ENCODE results near the gene ESYT3.

The ESYT3 gene

GRCh38 chr3:138396752-138397410 lies 37.5 kb upstream of the ESYT3 start:
- H3K4me3 ChIP-seq (ENCODE audit: low read depth, low read length) = no peak overlapping the region
- TF ChIP-seq ZNF274 (IDR thresholded peaks at IDR 0.05; ENCODE audit: low read length) = no peak
- TF ChIP-seq ZNF274 (tag by site-specific recombination; IDR thresholded peaks at IDR 0.05; ENCODE audit: borderline replicate concordance) = no peak
- no peak for TF ChIP-seq ZNF639 (tag by site-specific recombination; IDR thresholded peaks at IDR 0.05)
- no peak for TF ChIP-seq AEBP2 (tag by site-specific recombination; IDR thresholded peaks at IDR 0.05; ENCODE audit: borderline replicate concordance)
- TF ChIP-seq ZNF433 (tag by site-specific recombination; IDR thresholded peaks at IDR 0.05; ENCODE audit: low read depth) = no peak
- no peak for TF ChIP-seq REPIN1 (tag by site-specific recombination; IDR thresholded peaks at IDR 0.05; ENCODE audit: low read depth)
- no peak for TF ChIP-seq ZNF707 (tag by site-specific recombination; IDR thresholded peaks at IDR 0.05)
- TF ChIP-seq ZNF19 (tag by site-specific recombination; IDR thresholded peaks at IDR 0.05; ENCODE audit: low read depth) = no peak
- no peak for TF ChIP-seq SETDB1 (IDR thresholded peaks at IDR 0.05; ENCODE audit: insufficient read length, low read length)
- peaks cover 0 to 9% of the 10 kb centered on the region in 2 experiments; a peak in 1 of 3 replicates for H3K36me3 ChIP-seq (ENCODE audit: control insufficient read depth in 2 of 2, insufficient read depth in 1 of 2, low read length in 2 of 2)
- ChIA-PET POLR2A (no interaction called here), CTCF (interaction anchor here (0.6 kb wide), 1 partner anchor 21 kb away, joined by 3 read pairs; no protein-coding TSS in a partner anchor)
- no peaks in the 10 kb centered on the region for H3K4me1 ChIP-seq (ENCODE audit: control insufficient read depth, insufficient read depth, low read length)
- no peak overlapping the region for H3K27ac ChIP-seq (ENCODE audit: extremely low read depth, low read depth, low read length)
- no peaks in the 10 kb centered on the region for H3K9me3 ChIP-seq (ENCODE audit: control insufficient read depth, insufficient read depth, low read depth, low read length)

- Histone ChIP-seq H3K36me3 (ENCODE audit: control insufficient read depth in 2 of 2, insufficient read depth in 1 of 2, low read length in 2 of 2) (peaks cover 0 to 11% of the 10 kb centered on the region in 2 experiments; a peak in 1 of 3 replicates), H3K4me1 (ENCODE audit: control insufficient read depth, insufficient read depth, low read length) (no peaks in the 10 kb centered on the region), H3K4me3 (ENCODE audit: low read depth, low read length) (no peak overlapping the region), H3K27ac (ENCODE audit: extremely low read depth, low read depth, low read length) (no peak overlapping the region), H3K9me3 (ENCODE audit: control insufficient read depth, insufficient read depth, low read depth, low read length) (no peaks in the 10 kb centered on the region)
- no peak for TF ChIP-seq ZNF660 (tag by site-specific recombination; IDR thresholded peaks at IDR 0.05)
- no peak for TF ChIP-seq HIC1 (tag by site-specific recombination; IDR thresholded peaks at IDR 0.05)
- TF ChIP-seq ZNF274 (IDR thresholded peaks at IDR 0.05; ENCODE audit: low read length) = no peak
- TF ChIP-seq ZNF274 (tag by site-specific recombination; IDR thresholded peaks at IDR 0.05; ENCODE audit: borderline replicate concordance) = no peak
- no peak for TF ChIP-seq SCRT1 (tag by site-specific recombination; IDR thresholded peaks at IDR 0.05; ENCODE audit: borderline replicate concordance)
- TF ChIP-seq ZNF354C (tag by site-specific recombination; IDR thresholded peaks at IDR 0.05; ENCODE audit: borderline replicate concordance, low read depth) = no peak
- no peak for TF ChIP-seq ZNF501 (tag by site-specific recombination; IDR thresholded peaks at IDR 0.05)
- no peak for TF ChIP-seq WT1 (tag by site-specific recombination; IDR thresholded peaks at IDR 0.05)
- TF ChIP-seq GLIS1 (tag by site-specific recombination; IDR thresholded peaks at IDR 0.05) = no peak
- TF ChIP-seq ZNF302 (tag by site-specific recombination; IDR thresholded peaks at IDR 0.05; ENCODE audit: low read depth) = no peak
- TF ChIP-seq ZNF391 (tag by site-specific recombination; IDR thresholded peaks at IDR 0.05; ENCODE audit: borderline replicate concordance, low read depth) = no peak
- no peak for TF ChIP-seq ZBTB44 (tag by site-specific recombination; IDR thresholded peaks at IDR 0.05)
- no peak for TF ChIP-seq ZNF768 (tag by site-specific recombination; IDR thresholded peaks at IDR 0.05)
- TF ChIP-seq ZBTB11 (tag by site-specific recombination; conservative IDR thresholded peaks at IDR 0.05; ENCODE audit: low read depth) = no peak
- TF ChIP-seq ZNF341 (tag by site-specific recombination; IDR thresholded peaks at IDR 0.05; ENCODE audit: low read depth) = no peak
- TF ChIP-seq ZNF777 (tag by site-specific recombination; IDR thresholded peaks at IDR 0.05; ENCODE audit: borderline replicate concordance) = no peak
- ChIA-PET CTCF (interaction anchor here (0.7 kb wide), 1 partner anchor 238 kb away, joined by 3 read pairs; no protein-coding TSS in a partner anchor), POLR2A (no interaction called here)
Observed at GRCh38 chr3:138397983-138398382, 36.4 kb upstream of the ESYT3 start.
